ENCODE results near the gene SMPX. TPM values are rescaled to one million over a fixed set of nuclear protein-coding genes. Genes with fewer than 3 reads are reported as not detected.

Gene SMPX
- total and polyA plus RNA-seq, 2 of the 4 experiments (the other 2 are of a cell fraction), result not detected

DNA sequence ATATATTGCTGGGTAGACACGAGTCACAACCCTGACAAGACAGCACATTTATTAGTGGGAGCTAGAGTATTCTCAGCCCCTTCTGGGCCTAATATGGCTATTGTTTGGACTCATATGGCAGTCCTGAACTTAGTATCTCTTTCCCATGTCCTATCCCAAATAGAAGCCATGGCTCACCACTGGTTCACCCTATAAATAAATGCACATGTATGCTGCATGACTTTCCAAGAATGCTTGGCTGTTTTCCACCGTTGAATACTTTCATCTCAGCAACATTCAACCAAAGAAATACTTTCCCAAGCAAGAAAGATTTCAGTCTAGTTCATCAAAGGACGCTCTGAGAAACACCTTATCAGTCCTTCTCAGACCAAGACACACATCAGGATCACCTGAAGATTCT, 36.7 kb downstream of the SMPX start:
- no peak overlapping the region for H4K91ac ChIP-seq (ENCODE audit: insufficient read depth, low read depth, low read length)
- H3K4me3 ChIP-seq (ENCODE audit: insufficient read depth, low read depth, low read length), result no peak overlapping the region
- no peak overlapping the region for H2AFZ ChIP-seq (replicated peaks; ENCODE audit: low read length, poor library complexity)
- POLR2A ChIA-PET (ENCODE audit: unreplicated experiment), result no interaction called here
- no peak overlapping the region for H2AK9ac ChIP-seq (replicated peaks; ENCODE audit: low read depth, low read length, poor library complexity)
- H2AK5ac ChIP-seq (ENCODE audit: low read depth, low read length), result no peak overlapping the region
- H3K14ac ChIP-seq (replicated peaks; ENCODE audit: low read depth, low read length), result no peak overlapping the region
- H3K4ac ChIP-seq (ENCODE audit: low read depth, low read length), result no peak overlapping the region
- H4K8ac ChIP-seq (ENCODE audit: low read depth in 2 of 2, low read length in 2 of 2), result no peak overlapping the region
- in situ Hi-C loops (cut with MboI; ENCODE audit: low sequenced_read_pairs), result no loop called here
- H3K9ac ChIP-seq (ENCODE audit: low read depth, low read length), result no peak overlapping the region
- H3K79me1 ChIP-seq (ENCODE audit: low read depth in 1 of 2, low read length in 2 of 2), result no peaks in the 10 kb centered on the region
- BruUV-seq (replicated peaks), result no TSS peak
- ATAC-seq (ENCODE audit: low read depth), result no peak
- no peaks in the 10 kb centered on the region; the same call in 1 of the 2 replicates for H3K27me3 ChIP-seq (ENCODE audit: control insufficient read depth, insufficient read depth, low read length)
- TF ChIP-seq MAFK (IDR thresholded peaks at IDR 0.05; ENCODE audit: low read depth, low read length), result no peak
- TF ChIP-seq, protein P1, sequence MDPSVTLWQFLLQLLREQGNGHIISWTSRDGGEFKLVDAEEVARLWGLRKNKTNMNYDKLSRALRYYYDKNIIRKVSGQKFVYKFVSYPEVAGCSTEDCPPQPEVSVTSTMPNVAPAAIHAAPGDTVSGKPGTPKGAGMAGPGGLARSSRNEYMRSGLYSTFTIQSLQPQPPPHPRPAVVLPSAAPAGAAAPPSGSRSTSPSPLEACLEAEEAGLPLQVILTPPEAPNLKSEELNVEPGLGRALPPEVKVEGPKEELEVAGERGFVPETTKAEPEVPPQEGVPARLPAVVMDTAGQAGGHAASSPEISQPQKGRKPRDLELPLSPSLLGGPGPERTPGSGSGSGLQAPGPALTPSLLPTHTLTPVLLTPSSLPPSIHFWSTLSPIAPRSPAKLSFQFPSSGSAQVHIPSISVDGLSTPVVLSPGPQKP (IDR thresholded peaks at IDR 0.05; ENCODE audit: borderline replicate concordance, low read depth, low read length), result no peak
- no peak for TF ChIP-seq RCOR1 (IDR thresholded peaks at IDR 0.05; ENCODE audit: insufficient replicate concordance, low read length)
- TF ChIP-seq, protein P2, sequence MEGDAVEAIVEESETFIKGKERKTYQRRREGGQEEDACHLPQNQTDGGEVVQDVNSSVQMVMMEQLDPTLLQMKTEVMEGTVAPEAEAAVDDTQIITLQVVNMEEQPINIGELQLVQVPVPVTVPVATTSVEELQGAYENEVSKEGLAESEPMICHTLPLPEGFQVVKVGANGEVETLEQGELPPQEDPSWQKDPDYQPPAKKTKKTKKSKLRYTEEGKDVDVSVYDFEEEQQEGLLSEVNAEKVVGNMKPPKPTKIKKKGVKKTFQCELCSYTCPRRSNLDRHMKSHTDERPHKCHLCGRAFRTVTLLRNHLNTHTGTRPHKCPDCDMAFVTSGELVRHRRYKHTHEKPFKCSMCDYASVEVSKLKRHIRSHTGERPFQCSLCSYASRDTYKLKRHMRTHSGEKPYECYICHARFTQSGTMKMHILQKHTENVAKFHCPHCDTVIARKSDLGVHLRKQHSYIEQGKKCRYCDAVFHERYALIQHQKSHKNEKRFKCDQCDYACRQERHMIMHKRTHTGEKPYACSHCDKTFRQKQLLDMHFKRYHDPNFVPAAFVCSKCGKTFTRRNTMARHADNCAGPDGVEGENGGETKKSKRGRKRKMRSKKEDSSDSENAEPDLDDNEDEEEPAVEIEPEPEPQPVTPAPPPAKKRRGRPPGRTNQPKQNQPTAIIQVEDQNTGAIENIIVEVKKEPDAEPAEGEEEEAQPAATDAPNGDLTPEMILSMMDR (conservative IDR thresholded peaks at IDR 0.05; ENCODE audit: low read depth, low read length), result no peak
- TF ChIP-seq RFX5 (IDR thresholded peaks at IDR 0.05; ENCODE audit: low read depth, low read length), result no peak
- no peak for TF ChIP-seq POLR2A (IDR thresholded peaks at IDR 0.05; ENCODE audit: low read depth, low read length)
- no peak for TF ChIP-seq CEBPB (IDR thresholded peaks at IDR 0.05; ENCODE audit: low read depth, low read length)
- TF ChIP-seq RAD21 (IDR thresholded peaks at IDR 0.05; ENCODE audit: low read length), result no peak
- no peak for TF ChIP-seq MAZ (IDR thresholded peaks at IDR 0.05; ENCODE audit: borderline replicate concordance, low read depth, low read length)
- no peak for TF ChIP-seq CHD1 (IDR thresholded peaks at IDR 0.05; ENCODE audit: low read depth, low read length)
- TF ChIP-seq, protein P3, sequence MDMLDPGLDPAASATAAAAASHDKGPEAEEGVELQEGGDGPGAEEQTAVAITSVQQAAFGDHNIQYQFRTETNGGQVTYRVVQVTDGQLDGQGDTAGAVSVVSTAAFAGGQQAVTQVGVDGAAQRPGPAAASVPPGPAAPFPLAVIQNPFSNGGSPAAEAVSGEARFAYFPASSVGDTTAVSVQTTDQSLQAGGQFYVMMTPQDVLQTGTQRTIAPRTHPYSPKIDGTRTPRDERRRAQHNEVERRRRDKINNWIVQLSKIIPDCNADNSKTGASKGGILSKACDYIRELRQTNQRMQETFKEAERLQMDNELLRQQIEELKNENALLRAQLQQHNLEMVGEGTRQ (IDR thresholded peaks at IDR 0.05; ENCODE audit: low read depth, low read length), result no peak
- TF ChIP-seq BHLHE40 (IDR thresholded peaks at IDR 0.05; ENCODE audit: low read depth, low read length), result no peak
- no peak for TF ChIP-seq FOS (IDR thresholded peaks at IDR 0.05; ENCODE audit: low read depth, low read length)
- TF ChIP-seq NFE2L2 (IDR thresholded peaks at IDR 0.05; ENCODE audit: low read depth, low read length), result no peak
- no peak for TF ChIP-seq MXI1 (IDR thresholded peaks at IDR 0.05; ENCODE audit: borderline replicate concordance, low read depth, low read length)
- no peak for TF ChIP-seq SMC3 (IDR thresholded peaks at IDR 0.05; ENCODE audit: low read depth, low read length)
- H3K56ac ChIP-seq (ENCODE audit: extremely low read depth, insufficient read depth, low read length), result no peak overlapping the region
- no peak overlapping the region for H3K4me2 ChIP-seq (ENCODE audit: low read depth, low read length)
- H3K18ac ChIP-seq (ENCODE audit: low read depth, low read length), result no peak overlapping the region
- DNase-seq, result peak; percentile 38
- no peaks in the 10 kb centered on the region for H3K9me3 ChIP-seq (ENCODE audit: control insufficient read depth, insufficient read depth, low read length)
- CTCF ChIA-PET, result no interaction called here
- no peak overlapping the region for H2BK120ac ChIP-seq (ENCODE audit: low read depth, low read length)
- no peak overlapping the region for H2BK20ac ChIP-seq (ENCODE audit: low read depth, low read length)
- no peak overlapping the region for H2BK15ac ChIP-seq (ENCODE audit: low read depth, low read length)
- dilution Hi-C loops (cut with HindIII; ENCODE audit: low sequenced_read_pairs, unreplicated experiment), result no loop called here
- 71% methylated on average over 1 of the region's 3 CpGs; no CpG with 5 or more reads in 1 of the 2 experiments for WGBS, 2 experiments (ENCODE audit: extremely low coverage in 2 of 2, insufficient read length in 1 of 2)
- no peak overlapping the region for H2BK5ac ChIP-seq (ENCODE audit: low read depth, low read length, poor library complexity, severe bottlenecking)
- intact Hi-C loops (cut with micrococcal nuclease), result no loop called here
- no peaks in the 10 kb centered on the region for H3K4me1 ChIP-seq (ENCODE audit: control insufficient read depth, insufficient read depth, low read length)
- no peak overlapping the region for H3K27ac ChIP-seq (ENCODE audit: insufficient read depth, low read length)
- no peak overlapping the region for H3K23ac ChIP-seq (ENCODE audit: low read depth, low read length)
- no peak overlapping the region for H4K5ac ChIP-seq (ENCODE audit: low read depth, low read length)
- H3K36me3 ChIP-seq (ENCODE audit: control insufficient read depth, insufficient read depth, low read length), result no peaks in the 10 kb centered on the region
- no peaks in the 10 kb centered on the region for H3K9me1 ChIP-seq (ENCODE audit: insufficient read depth, low read length)
- no peaks in the 10 kb centered on the region for H4K20me1 ChIP-seq (ENCODE audit: insufficient read depth, low read length)
